H1 (cell line): ENCODE measurements around the gene VAV2. TPM values are rescaled to one million over a fixed set of nuclear protein-coding genes. Genes with fewer than 3 reads are reported as not detected.

Experiments used
- CTCF ChIA-PET: fragments of 300-600 bp; sonication (Branson Sonifier 250); formaldehyde crosslinking; loops from one replicate; lab custom pipeline; 2021; ENCODE audit not compliant: partially characterized antibody; lab: Charles Lee
- POLR2A ChIA-PET: fragments of 300-600 bp; sonication (Branson Sonifier 250); formaldehyde crosslinking; loops from one replicate; lab custom pipeline; 2021; ENCODE audit warnings: inconsistent platforms; ENCODE audit not compliant: partially characterized antibody; lab: Charles Lee
- DNase-seq, 2 experiments: peaks; one replicate each; pipeline versions ENCODE4 v3.0.0 to v3.0.0-alpha.2; 2010 to 2022; ENCODE audit warnings: low spot score in 2 of 2, low read depth in 1 of 2, mixed read lengths in 1 of 2
- FAIRE-seq: peaks from 2 replicates; lab custom pipeline; 2011; peaks lifted over from hg19 to GRCh38; lab: Jason Lieb, UNC
- H2AFZ ChIP-seq: 2 replicates; pipeline ENCODE4 v1.8.1; 2012; ENCODE audit warnings: low read length, inconsistent platforms
- H2AK5ac ChIP-seq: 2 replicates; pipeline ENCODE4 v1.6.1; 2013; ENCODE audit warnings: low read depth, low read length
- H2BK120ac ChIP-seq: replicated peaks from 2 replicates; pipeline ENCODE3; 2013; ENCODE audit warnings: low read depth, low read length, inconsistent platforms
- H2BK12ac ChIP-seq: 2 replicates; pipeline ENCODE4 v1.6.1; 2013; ENCODE audit warnings: low read depth, low read length
- H2BK15ac ChIP-seq: 2 replicates; pipeline ENCODE4 v1.6.1; 2013; ENCODE audit warnings: low read length
- H2BK20ac ChIP-seq: 2 replicates; pipeline ENCODE4 v1.6.1; 2013; ENCODE audit warnings: low read length
- H2BK5ac ChIP-seq: 2 replicates; pipeline ENCODE4 v1.6.1; 2013; ENCODE audit warnings: low read depth, low read length
- H3K14ac ChIP-seq: 2 replicates; pipeline ENCODE4 v1.6.1; 2013; ENCODE audit warnings: inconsistent platforms; ENCODE audit not compliant: insufficient read length
- H3K18ac ChIP-seq: 2 replicates; pipeline ENCODE4 v1.6.1; 2013; ENCODE audit warnings: low read length; ENCODE audit errors: extremely low read depth
- H3K23ac ChIP-seq: 2 replicates; pipeline ENCODE4 v1.6.1; 2013; ENCODE audit warnings: inconsistent platforms; ENCODE audit not compliant: insufficient read length
- H3K23me2 ChIP-seq: 2 replicates; pipeline ENCODE4 v1.6.1; 2013; ENCODE audit warnings: low read depth, low read length
- H3K27ac ChIP-seq: 2 replicates; pipeline ENCODE4 v1.6.1; 2011; ENCODE audit warnings: low read depth, low read length, inconsistent platforms
- H3K27me3 ChIP-seq, 4 experiments: replicated peaks in 1 of 4; 1 replicate in 1 of 4; 2 replicates in 3 of 4; pipeline versions ENCODE4 v1.6.1 to v1.8.1; 2011 to 2013; ENCODE audit warnings: low read length in 3 of 4, mild to moderate bottlenecking in 3 of 4, inconsistent platforms in 2 of 4, mixed read lengths in 2 of 4, moderate library complexity in 1 of 4; ENCODE audit not compliant: control insufficient read depth in 3 of 4, insufficient read depth in 3 of 4; ENCODE audit errors: extremely low read depth in 1 of 4
- H3K36me3 ChIP-seq, 4 experiments: 2 replicates each; pipeline versions ENCODE4 v1.6.1 to v1.8.1; 2011 to 2013; ENCODE audit warnings: mild to moderate bottlenecking in 4 of 4, low read length in 3 of 4, moderate library complexity in 2 of 4, control low read depth in 1 of 4, inconsistent platforms in 1 of 4; ENCODE audit not compliant: insufficient read depth in 4 of 4, control insufficient read depth in 2 of 4
- H3K4ac ChIP-seq: replicated peaks from 2 replicates; pipeline ENCODE3; 2013; ENCODE audit warnings: low read length, low read depth, mixed read lengths, inconsistent platforms; ENCODE audit not compliant: insufficient read length
- H3K4me1 ChIP-seq, 4 experiments: replicated peaks in 1 of 4; 1 replicate in 1 of 4; 2 replicates in 3 of 4; pipeline versions ENCODE4 v1.6.1 to v1.8.1; 2011 to 2013; ENCODE audit warnings: low read length in 3 of 4, inconsistent platforms in 2 of 4, mixed read lengths in 1 of 4; ENCODE audit not compliant: insufficient read depth in 4 of 4, control insufficient read depth in 3 of 4
- H3K4me2 ChIP-seq, 2 experiments: 2 replicates each; pipeline versions ENCODE4 v1.6.1 to v1.8.1; 2011 to 2013; ENCODE audit warnings: low read depth in 2 of 2, low read length in 2 of 2, control low read depth in 1 of 2, inconsistent platforms in 1 of 2, mild to moderate bottlenecking in 1 of 2; ENCODE audit not compliant: insufficient read depth in 1 of 2
- H3K4me3 ChIP-seq, 4 experiments: fragments of 200-600, 300-600 bp in 1 of 4; sonication (generic), shearing (Covaris generic), sonication (Bioruptor Twin) in 1 of 4; 2 replicates each; pipeline versions ENCODE4 v1.5.1 to v1.8.1; 2011 to 2016; ENCODE audit warnings: low read length in 4 of 4, low read depth in 3 of 4, control low read depth in 2 of 4, inconsistent platforms in 2 of 4, mild to moderate bottlenecking in 2 of 4, mixed read lengths in 1 of 4, moderate library complexity in 1 of 4; ENCODE audit not compliant: insufficient read depth in 2 of 4; ENCODE audit errors: extremely low read depth in 1 of 4
- H3K56ac ChIP-seq: replicated peaks from 2 replicates; pipeline ENCODE3; 2013; ENCODE audit warnings: low read depth, mild to moderate bottlenecking, mixed read lengths, low read length, inconsistent platforms; ENCODE audit not compliant: insufficient read length
- H3K79me1 ChIP-seq: 2 replicates; pipeline ENCODE4 v1.6.1; 2013; ENCODE audit warnings: low read depth, low read length, control low read depth
- H3K79me2 ChIP-seq, 2 experiments: 2 replicates each; pipeline versions ENCODE4 v1.6.1 to v1.8.1; 2012 to 2013; ENCODE audit warnings: low read length in 2 of 2, mild to moderate bottlenecking in 2 of 2, inconsistent platforms in 1 of 2; ENCODE audit not compliant: insufficient read depth in 2 of 2, control insufficient read depth in 1 of 2
- H3K9ac ChIP-seq, 4 experiments: replicated peaks in 1 of 4; 1 replicate in 1 of 4; 2 replicates in 3 of 4; pipeline versions ENCODE4 v1.6.1 to v1.8.1; 2011 to 2013; ENCODE audit warnings: low read depth in 3 of 4, low read length in 3 of 4, control low read depth in 2 of 4, mild to moderate bottlenecking in 2 of 4, moderate library complexity in 2 of 4, inconsistent platforms in 1 of 4; ENCODE audit errors: extremely low read depth in 1 of 4
- H3K9me3 ChIP-seq, 2 experiments: 2 replicates each; pipeline versions ENCODE4 v1.6.1 to v1.8.1; 2012 to 2013; ENCODE audit warnings: mild to moderate bottlenecking in 2 of 2, moderate library complexity in 2 of 2, control low read depth in 1 of 2, inconsistent platforms in 1 of 2, low read depth in 1 of 2, low read length in 1 of 2, mixed read lengths in 1 of 2; ENCODE audit not compliant: insufficient read depth in 2 of 2
- H4K20me1 ChIP-seq, 2 experiments: replicated peaks in 1 of 2; 2 replicates each; pipeline versions ENCODE3 to v1.8.1; 2011 to 2013; ENCODE audit warnings: inconsistent platforms in 2 of 2, low read length in 2 of 2, mild to moderate bottlenecking in 1 of 2; ENCODE audit not compliant: insufficient read depth in 2 of 2, control insufficient read depth in 1 of 2
- H4K5ac ChIP-seq: 2 replicates; pipeline ENCODE4 v1.6.1; 2013; ENCODE audit warnings: low read length, low read depth, mixed read lengths, inconsistent platforms; ENCODE audit not compliant: insufficient read length
- H4K8ac ChIP-seq: 2 replicates; pipeline ENCODE4 v1.8.0; 2013; ENCODE audit warnings: mild to moderate bottlenecking, moderate library complexity, low read length, inconsistent platforms; ENCODE audit not compliant: insufficient read depth; ENCODE audit errors: extremely low read depth
- H4K91ac ChIP-seq: replicated peaks from 2 replicates; pipeline ENCODE3; 2013; ENCODE audit warnings: low read length, mixed read lengths, inconsistent platforms; ENCODE audit not compliant: insufficient read length
- CHD1 ChIP-seq: IDR thresholded peaks from 2 replicates; pipeline ENCODE4 v1.6.1; 2012; ENCODE audit warnings: low read depth, low read length, improper control_type of control experiment
- CREB1 ChIP-seq: IDR thresholded peaks from 2 replicates; pipeline ENCODE4 v1.6.1; 2012; ENCODE audit warnings: inconsistent platforms
- CTBP2 ChIP-seq: IDR thresholded peaks from 2 replicates; pipeline ENCODE4 v1.7.0; 2011; ENCODE audit warnings: borderline replicate concordance, mild to moderate bottlenecking, moderate library complexity, mixed read lengths, low read length; ENCODE audit not compliant: insufficient read depth, insufficient read length
- JUND ChIP-seq: IDR thresholded peaks from 2 replicates; pipeline ENCODE4 v1.6.1; 2011; ENCODE audit warnings: mild to moderate bottlenecking, improper control_type of control experiment, low read length
- RNF2 ChIP-seq: fragments of 200-900, 300-1000 bp; sonication (generic); IDR thresholded peaks from 2 replicates; pipeline ENCODE4 v1.7.1; 2016; ENCODE audit warnings: borderline replicate concordance, low read depth, mild to moderate bottlenecking, antibody characterized with exemption, low read length; ENCODE audit not compliant: poor library complexity, severe bottlenecking; ENCODE audit errors: missing control alignments
- RXRA ChIP-seq: IDR thresholded peaks from 2 replicates; pipeline ENCODE4 v1.6.1; 2011; ENCODE audit warnings: low read depth, mild to moderate bottlenecking, low read length, moderate library complexity; ENCODE audit not compliant: insufficient read depth
- TCF12 ChIP-seq: IDR thresholded peaks from 2 replicates; pipeline ENCODE4 v1.6.1; 2011; ENCODE audit warnings: low read depth, mild to moderate bottlenecking, low read length
- WGBS, 2 experiments: shearing (Covaris generic) in 1 of 2; methylation state at CpG; one replicate each; pipeline versions ENCODE4 v1.1.6 to v1.1.7; 2013 to 2015; ENCODE audit warnings: low lambda C conversion rate in 2 of 2, mixed read lengths in 2 of 2, inconsistent platforms in 1 of 2, low coverage in 1 of 2, missing lambda C conversion rate in 1 of 2; ENCODE audit not compliant: insufficient replicate concordance in 2 of 2, insufficient coverage in 1 of 2, insufficient read length in 1 of 2; ENCODE audit errors: extremely low coverage in 1 of 2, missing lambda C conversion rate in 1 of 2; 5-methylcytosine and 5-hydroxymethylcytosine counted together
- polyA plus RNA-seq, 7 experiments: library from polyadenylated mRNA; depleted of rRNA in 3 of 7; stranded (reverse) in 5 of 7; unstranded in 2 of 7; fragments of >200 nt in 5 of 7; fragments of 200-250 nt in 2 of 7; gene quantifications; 1 replicate in 5 of 7; 2 replicates in 1 of 7; 4 replicates in 1 of 7; pipeline versions ENCODE4 v1.2.1 to v1.2.3, GENCODE V29; 2011 to 2013; ENCODE audit warnings: missing spikeins in 2 of 7, mixed read lengths in 2 of 7
- total RNA-seq: library from RNA; stranded (reverse); fragmentation: NEBNext Ultra II Directional; extraction: Animal tissue kit (Norgen Biotek cat#: 25700); gene quantifications from 2 replicates; pipeline ENCODE4 v1.2.1, GENCODE V29; 2021

Gene VAV2
- total and polyA plus RNA-seq, 2 of the 8 experiments (the other 6 are each of a cell fraction or from before 2014, with no cell fraction given) = 13.6 to 37.6 TPM

DNA sequence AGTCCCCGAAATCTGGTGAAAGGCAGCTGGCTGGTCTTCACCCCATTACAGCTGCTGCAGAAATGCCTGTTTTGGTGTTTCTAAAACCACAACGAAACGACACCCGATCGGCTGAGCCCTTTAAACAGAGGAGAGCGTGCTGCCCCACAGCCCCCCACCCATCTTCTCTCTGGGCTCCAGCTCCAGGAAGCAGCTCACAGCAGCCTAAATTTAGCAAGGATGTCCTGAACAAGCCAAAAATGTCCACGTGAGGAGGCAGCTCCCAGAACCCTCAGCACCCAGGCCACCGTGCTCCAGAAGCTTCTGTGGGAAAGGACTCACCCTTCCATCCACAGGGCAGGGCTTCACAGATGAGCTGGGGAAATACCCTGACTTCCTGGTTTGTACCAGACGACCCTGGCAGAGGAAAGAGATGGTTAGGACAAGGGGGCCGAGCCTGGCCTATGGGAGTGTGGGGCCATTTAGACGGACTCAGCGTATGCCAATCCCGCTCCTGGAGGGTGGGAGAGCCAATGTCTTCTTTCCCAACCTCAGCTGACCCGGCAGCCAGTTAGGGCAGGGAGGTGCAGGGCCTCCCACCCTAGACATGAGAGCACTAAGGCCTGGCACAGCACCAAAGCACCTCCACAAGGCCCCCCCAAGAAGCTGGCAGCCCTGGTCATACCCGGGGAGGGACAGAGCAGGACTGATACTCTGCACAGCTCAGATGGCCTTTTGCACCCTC lies 214.9 kb downstream of the VAV2 start:
- no peak overlapping the region for H2BK5ac ChIP-seq
- H3K14ac ChIP-seq = no peak overlapping the region
- no peak overlapping the region for H2BK15ac ChIP-seq
- ChIA-PET POLR2A (no interaction called here), CTCF (interaction anchor here (0.6 to 6.5 kb wide), 8 partner anchors 10 to 218 kb away, joined by 3 to 44 read pairs (median 4); partner anchors contain the start of gene SARDH)
- no peak overlapping the region for H2AFZ ChIP-seq
- no peaks in the 10 kb centered on the region for H3K79me1 ChIP-seq
- no peak overlapping the region for H4K5ac ChIP-seq
- no peaks in the 10 kb centered on the region for H3K23me2 ChIP-seq
- no peak overlapping the region for H4K91ac ChIP-seq
- H3K4me1 ChIP-seq = no peaks in the 10 kb centered on the region
- H4K8ac ChIP-seq = no peak overlapping the region; the same call in 1 of the 2 replicates
- H4K20me1 ChIP-seq = peaks cover 2 to 9% of the 10 kb centered on the region in 2 experiments
- no peak overlapping the region for H3K4me3 ChIP-seq
- DNase-seq = no peak
- TF ChIP-seq CTBP2 (no peak), CHD1 (no peak), RNF2 (no peak), CREB1 (no peak), RXRA (no peak), JUND (no peak), TCF12 (no peak)
- no peak overlapping the region for H3K18ac ChIP-seq
- no peaks in the 10 kb centered on the region for H3K9me3 ChIP-seq
- H3K79me2 ChIP-seq = no peaks in the 10 kb centered on the region
- peaks cover 3 to 20% (median 12%) of the 10 kb centered on the region in 4 experiments; a peak in 6 of 8 replicates for H3K36me3 ChIP-seq
- no peak overlapping the region for H2BK20ac ChIP-seq
- no peak overlapping the region for H2AK5ac ChIP-seq
- H3K4ac ChIP-seq = no peak overlapping the region
- H3K27ac ChIP-seq = no peak overlapping the region
- H3K27me3 ChIP-seq = no peaks in the 10 kb centered on the region
- 89% methylated on average over 13 of the region's 15 CpGs; no CpG with 5 or more reads in 1 of the 2 experiments for WGBS, 2 experiments
- FAIRE-seq = no peak
- no peak overlapping the region for H3K23ac ChIP-seq
- H2BK12ac ChIP-seq = no peak overlapping the region
- H3K56ac ChIP-seq = no peak overlapping the region
- H3K4me2 ChIP-seq = no peak overlapping the region
- H3K9ac ChIP-seq = no peak overlapping the region
- H2BK120ac ChIP-seq = no peak overlapping the region
